Suprapubic skin (tissue), 4 donors: ENCODE results near the gene ANK3. TPM values are rescaled to one million over a fixed set of nuclear protein-coding genes. Genes with fewer than 3 reads are reported as not detected.
"Not testable (repeated sequence)": the region's sequence is repeated elsewhere in the genome, so short reads cannot be mapped to it uniquely, and the experiment has no call there.

Source experiments
- DNase-seq, 2 donors: peaks; one replicate each; pipeline ENCODE4 v3.0.0-alpha.2; 2019; ENCODE audit warnings: low spot score in 2 of 2
- H3K27ac ChIP-seq: fragments of 200-600 bp; sonication (generic); one replicate; pipeline ENCODE4 v1.5.1; 2019
- H3K27me3 ChIP-seq: fragments of 200-600 bp; sonication (generic); one replicate; pipeline ENCODE4 v1.5.1; 2019
- H3K36me3 ChIP-seq: fragments of 200-600 bp; sonication (generic); one replicate; pipeline ENCODE4 v1.5.1; 2019
- H3K4me1 ChIP-seq: fragments of 200-600 bp; sonication (generic); one replicate; pipeline ENCODE4 v1.5.1; 2019
- H3K4me3 ChIP-seq: fragments of 200-600 bp; sonication (generic); one replicate; pipeline ENCODE4 v1.5.1; 2019; ENCODE audit warnings: mild to moderate bottlenecking
- H3K9me3 ChIP-seq: fragments of 200-600 bp; sonication (generic); one replicate; pipeline ENCODE4 v1.5.1; 2019
- EP300 ChIP-seq: sonication (generic); formaldehyde crosslinking; IDR thresholded peaks from one replicate; pipeline ENCODE4 v1.6.1; 2017; ENCODE audit warnings: antibody characterized with exemption
- POLR2A ChIP-seq, 2 donors: fragments of 450-650 bp; IDR thresholded peaks; one replicate each; pipeline ENCODE4 v1.6.1; 2017; ENCODE audit warnings: antibody characterized with exemption in 2 of 2, mild to moderate bottlenecking in 2 of 2, moderate library complexity in 2 of 2
- POLR2AphosphoS5 ChIP-seq, 3 donors: sonication (generic); formaldehyde crosslinking; IDR thresholded peaks; one replicate each; pipeline ENCODE4 v1.6.1; 2017; ENCODE audit warnings: antibody characterized with exemption in 3 of 3
- WGBS: methylation state at CpG from one replicate; pipeline ENCODE4 v1.1.5; 2018; 5-methylcytosine and 5-hydroxymethylcytosine counted together
- total RNA-seq, 4 donors: library from RNA; depleted of rRNA; stranded (reverse); fragments of >200 nt; gene quantifications; one replicate each; pipeline ENCODE4 v1.1.0, GENCODE V29; 2016
- TF ChIP-seq, protein P1 (sequence below), 2 donors: fragments of 200-600 bp in 1 of 2; fragments of 450-650 bp in 1 of 2; sonication (generic) in 1 of 2; IDR thresholded peaks; one replicate each; pipeline ENCODE4 v1.5.1; 2016 to 2019; ENCODE audit warnings: antibody characterized with exemption in 2 of 2, mild to moderate bottlenecking in 1 of 2, moderate library complexity in 1 of 2

The ANK3 gene
- total RNA-seq, 4 donors from 2014 or later = 89.1 to 191 (median 112) TPM

GRCh38 chr10:60042262-60042661 lies 347.4 kb downstream of the ANK3 start:
- WGBS = 48% methylated on average over 5 of the region's 5 CpGs
- Histone ChIP-seq H3K4me1 (peaks cover 20% of the 10 kb centered on the region), H3K27me3 (no peaks in the 10 kb centered on the region)

DNA sequence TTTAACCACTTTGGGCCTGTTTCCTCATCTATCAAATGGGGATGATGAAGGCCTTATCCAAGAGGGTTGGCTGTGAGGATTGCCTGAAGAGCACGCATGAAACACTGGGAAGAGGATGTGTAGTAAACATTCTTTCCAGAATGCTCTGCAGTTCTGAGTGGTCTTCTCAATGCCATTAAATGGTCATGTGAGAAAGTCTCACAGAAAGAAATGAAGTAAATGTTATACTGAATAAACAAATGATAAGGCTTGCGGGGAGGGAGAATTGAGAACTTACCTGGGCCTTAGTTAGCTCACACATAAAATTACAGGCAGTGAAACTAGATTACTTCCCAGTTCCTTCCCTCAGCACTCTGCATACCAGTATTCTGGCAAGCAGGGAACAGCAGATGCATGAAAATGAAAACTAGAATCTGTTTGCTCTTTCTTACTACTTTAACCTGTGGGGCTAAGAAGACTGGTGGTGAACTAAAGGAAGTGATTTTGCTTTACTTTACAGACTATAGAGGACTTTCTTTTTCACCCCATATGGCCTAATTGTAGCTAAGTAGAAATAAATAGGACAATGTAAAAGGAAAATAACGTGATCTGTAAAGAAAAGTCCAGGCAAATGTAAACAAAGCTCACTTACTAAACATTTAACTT lies 348.1 kb downstream of the ANK3 start:
- TF ChIP-seq, protein P1, sequence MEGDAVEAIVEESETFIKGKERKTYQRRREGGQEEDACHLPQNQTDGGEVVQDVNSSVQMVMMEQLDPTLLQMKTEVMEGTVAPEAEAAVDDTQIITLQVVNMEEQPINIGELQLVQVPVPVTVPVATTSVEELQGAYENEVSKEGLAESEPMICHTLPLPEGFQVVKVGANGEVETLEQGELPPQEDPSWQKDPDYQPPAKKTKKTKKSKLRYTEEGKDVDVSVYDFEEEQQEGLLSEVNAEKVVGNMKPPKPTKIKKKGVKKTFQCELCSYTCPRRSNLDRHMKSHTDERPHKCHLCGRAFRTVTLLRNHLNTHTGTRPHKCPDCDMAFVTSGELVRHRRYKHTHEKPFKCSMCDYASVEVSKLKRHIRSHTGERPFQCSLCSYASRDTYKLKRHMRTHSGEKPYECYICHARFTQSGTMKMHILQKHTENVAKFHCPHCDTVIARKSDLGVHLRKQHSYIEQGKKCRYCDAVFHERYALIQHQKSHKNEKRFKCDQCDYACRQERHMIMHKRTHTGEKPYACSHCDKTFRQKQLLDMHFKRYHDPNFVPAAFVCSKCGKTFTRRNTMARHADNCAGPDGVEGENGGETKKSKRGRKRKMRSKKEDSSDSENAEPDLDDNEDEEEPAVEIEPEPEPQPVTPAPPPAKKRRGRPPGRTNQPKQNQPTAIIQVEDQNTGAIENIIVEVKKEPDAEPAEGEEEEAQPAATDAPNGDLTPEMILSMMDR (IDR thresholded peaks at IDR 0.05) = no peak
- TF ChIP-seq EP300 (no peak), POLR2AphosphoS5 (IDR thresholded peaks at IDR 0.05) (no peak), POLR2A (IDR thresholded peaks at IDR 0.05) (no peak)
- 87% methylated on average over 3 of the region's 3 CpGs for WGBS
- DNase-seq = no peak
- Histone ChIP-seq H3K36me3 (peaks cover 3% of the 10 kb centered on the region), H3K27me3 (no peaks in the 10 kb centered on the region), H3K4me1 (peaks cover 20% of the 10 kb centered on the region), H3K9me3 (no peaks in the 10 kb centered on the region), H3K4me3 (no peak overlapping the region), H3K27ac (no peak overlapping the region)

More at GRCh38 chr10:60042262-60042661, 347.4 kb downstream of the ANK3 start:
- no peak overlapping the region for H3K27ac ChIP-seq
- TF ChIP-seq POLR2AphosphoS5 (IDR thresholded peaks at IDR 0.05) (no peak), EP300 (no peak), POLR2A (IDR thresholded peaks at IDR 0.05) (no peak)
- TF ChIP-seq, protein P1 (IDR thresholded peaks at IDR 0.05) = no peak
- no peak for DNase-seq
- H3K4me3 ChIP-seq = no peak overlapping the region
- no peaks in the 10 kb centered on the region for H3K9me3 ChIP-seq
- peaks cover 3% of the 10 kb centered on the region for H3K36me3 ChIP-seq

- peaks cover 3% of the 10 kb centered on the region for H3K36me3 ChIP-seq
- peaks cover 20% of the 10 kb centered on the region for H3K4me1 ChIP-seq
- no peaks in the 10 kb centered on the region for H3K9me3 ChIP-seq
- TF ChIP-seq POLR2A (IDR thresholded peaks at IDR 0.05) (no peak), EP300 (no peak), POLR2AphosphoS5 (IDR thresholded peaks at IDR 0.05) (no peak)
- TF ChIP-seq, protein P1 (IDR thresholded peaks at IDR 0.05) = no peak
- no peaks in the 10 kb centered on the region for H3K27me3 ChIP-seq
- H3K4me3 ChIP-seq = no peak overlapping the region
- WGBS = 36% methylated on average over 3 of the region's 3 CpGs
- no peak overlapping the region for H3K27ac ChIP-seq
- no peak for DNase-seq
Measured at GRCh38 chr10:60040014-60040662, 349.5 kb downstream of the ANK3 start.

DNA sequence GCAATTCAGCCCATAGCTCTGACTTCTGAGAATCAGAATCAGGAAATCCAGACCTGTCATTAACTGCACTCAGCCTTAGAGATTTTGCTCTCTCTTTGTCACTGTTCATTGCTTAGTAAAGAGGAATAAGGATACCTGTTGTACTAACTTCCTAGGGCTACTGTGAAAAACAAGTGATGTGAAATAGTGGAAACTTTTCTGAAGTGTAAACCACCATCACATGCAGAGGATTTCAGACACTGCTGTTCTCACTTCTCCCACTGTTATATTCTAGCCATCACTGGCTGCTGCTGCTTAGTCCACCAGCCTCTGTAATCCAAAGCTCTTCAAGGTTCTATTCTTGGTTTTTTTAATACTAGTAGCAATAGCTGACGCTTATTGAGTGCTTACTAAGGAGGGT lies 353.7 kb downstream of the ANK3 start:
- Histone ChIP-seq H3K36me3 (peaks cover 3% of the 10 kb centered on the region), H3K27me3 (no peaks in the 10 kb centered on the region), H3K27ac (no peak overlapping the region), H3K9me3 (no peaks in the 10 kb centered on the region), H3K4me3 (no peak overlapping the region), H3K4me1 (peaks cover 19% of the 10 kb centered on the region)
- 94% methylated on average over 1 of the region's 1 CpG for WGBS
- no peak for DNase-seq
- TF ChIP-seq EP300 (no peak), POLR2AphosphoS5 (IDR thresholded peaks at IDR 0.05) (no peak), POLR2A (IDR thresholded peaks at IDR 0.05) (no peak)
- TF ChIP-seq, protein P1 (IDR thresholded peaks at IDR 0.05) = no peak

- not testable (repeated sequence) for H3K36me3 ChIP-seq, H3K9me3 ChIP-seq, DNase-seq, H3K4me3 ChIP-seq, H3K27me3 ChIP-seq, H3K27ac ChIP-seq
- H3K4me1 ChIP-seq = peaks cover 16% of the 10 kb centered on the region
- WGBS = 95% methylated on average over 5 of the region's 5 CpGs
Measured at GRCh38 chr10:60035375-60035774, 354.3 kb downstream of the ANK3 start.
